ENCODE measurements around the gene GAGE12H.

GAGE12H gene

DNA sequence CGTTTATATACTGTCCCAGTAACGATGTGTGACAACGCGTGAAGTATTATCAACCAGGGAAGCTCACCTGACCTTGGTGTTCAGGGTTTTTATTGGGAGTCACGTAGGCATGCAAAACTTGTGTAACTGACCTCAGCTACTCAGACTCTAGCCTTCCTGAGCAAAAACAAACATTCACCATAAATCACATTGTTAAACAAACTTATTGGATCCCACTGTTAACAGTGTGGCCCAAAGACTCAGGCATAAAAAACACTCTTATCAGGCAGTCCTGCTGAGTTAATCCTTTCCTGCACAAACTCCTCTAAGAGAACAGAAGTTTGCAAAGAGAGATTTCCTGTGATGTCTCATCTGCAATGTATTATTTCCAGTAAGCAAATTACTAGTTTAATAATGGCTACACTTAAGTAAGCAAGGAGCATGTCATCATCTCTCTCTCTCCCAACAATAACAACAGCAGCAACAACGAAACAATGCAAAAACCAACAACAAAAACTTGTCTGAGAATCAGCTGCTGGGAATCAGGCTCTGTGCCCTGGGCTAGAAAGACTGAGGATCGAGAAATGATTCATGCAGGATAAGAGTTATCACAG is 31.1 kb downstream of the GAGE12H start:
- Histone ChIP-seq H3K9me3 (no peaks in the 10 kb centered on the region), H3K27me3 (no peaks in the 10 kb centered on the region), H3K4me3 (ENCODE audit: low read depth in 1 of 2, low read length in 1 of 2) (no peak overlapping the region), H3K36me3 (no peaks in the 10 kb centered on the region), H3K4me1 (ENCODE audit: control insufficient read depth in 1 of 2, insufficient read depth in 1 of 2, low read depth in 1 of 2, low read length in 1 of 2) (no peaks in the 10 kb centered on the region), H3K27ac (no peak overlapping the region)
- TF ChIP-seq, protein P1, sequence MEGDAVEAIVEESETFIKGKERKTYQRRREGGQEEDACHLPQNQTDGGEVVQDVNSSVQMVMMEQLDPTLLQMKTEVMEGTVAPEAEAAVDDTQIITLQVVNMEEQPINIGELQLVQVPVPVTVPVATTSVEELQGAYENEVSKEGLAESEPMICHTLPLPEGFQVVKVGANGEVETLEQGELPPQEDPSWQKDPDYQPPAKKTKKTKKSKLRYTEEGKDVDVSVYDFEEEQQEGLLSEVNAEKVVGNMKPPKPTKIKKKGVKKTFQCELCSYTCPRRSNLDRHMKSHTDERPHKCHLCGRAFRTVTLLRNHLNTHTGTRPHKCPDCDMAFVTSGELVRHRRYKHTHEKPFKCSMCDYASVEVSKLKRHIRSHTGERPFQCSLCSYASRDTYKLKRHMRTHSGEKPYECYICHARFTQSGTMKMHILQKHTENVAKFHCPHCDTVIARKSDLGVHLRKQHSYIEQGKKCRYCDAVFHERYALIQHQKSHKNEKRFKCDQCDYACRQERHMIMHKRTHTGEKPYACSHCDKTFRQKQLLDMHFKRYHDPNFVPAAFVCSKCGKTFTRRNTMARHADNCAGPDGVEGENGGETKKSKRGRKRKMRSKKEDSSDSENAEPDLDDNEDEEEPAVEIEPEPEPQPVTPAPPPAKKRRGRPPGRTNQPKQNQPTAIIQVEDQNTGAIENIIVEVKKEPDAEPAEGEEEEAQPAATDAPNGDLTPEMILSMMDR (IDR thresholded peaks at IDR 0.05): no peak

DNA sequence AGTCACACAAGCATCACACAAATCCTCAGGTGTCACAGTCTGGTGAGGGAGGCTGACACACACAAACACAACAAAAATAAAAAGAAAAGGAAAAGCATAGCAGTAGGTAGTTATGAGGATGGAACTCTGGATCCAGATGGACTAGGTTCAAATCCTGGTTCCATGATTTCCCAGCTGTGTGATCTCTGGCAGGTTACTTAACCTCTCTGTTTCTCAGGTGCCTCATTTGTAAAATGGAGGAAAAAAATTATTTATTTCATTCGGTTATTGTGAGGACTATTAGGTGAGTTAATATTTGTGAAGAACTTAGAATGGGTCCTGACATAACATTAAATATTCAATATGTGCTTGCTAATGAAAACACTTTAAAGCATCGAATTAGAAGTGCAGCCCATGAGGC is 38.8 kb downstream of the GAGE12H start:
- TF ChIP-seq, protein P1 (IDR thresholded peaks at IDR 0.05): no peak
- H3K4me3 ChIP-seq (ENCODE audit: low read depth in 1 of 2, low read length in 1 of 2): no peak overlapping the region
- no peak overlapping the region for H3K27ac ChIP-seq
- H3K36me3 ChIP-seq: no peaks in the 10 kb centered on the region
- H3K9me3 ChIP-seq: no peaks in the 10 kb centered on the region
- no peaks in the 10 kb centered on the region for H3K27me3 ChIP-seq
- H3K4me1 ChIP-seq (ENCODE audit: control insufficient read depth in 1 of 2, insufficient read depth in 1 of 2, low read depth in 1 of 2, low read length in 1 of 2): no peaks in the 10 kb centered on the region

DNA sequence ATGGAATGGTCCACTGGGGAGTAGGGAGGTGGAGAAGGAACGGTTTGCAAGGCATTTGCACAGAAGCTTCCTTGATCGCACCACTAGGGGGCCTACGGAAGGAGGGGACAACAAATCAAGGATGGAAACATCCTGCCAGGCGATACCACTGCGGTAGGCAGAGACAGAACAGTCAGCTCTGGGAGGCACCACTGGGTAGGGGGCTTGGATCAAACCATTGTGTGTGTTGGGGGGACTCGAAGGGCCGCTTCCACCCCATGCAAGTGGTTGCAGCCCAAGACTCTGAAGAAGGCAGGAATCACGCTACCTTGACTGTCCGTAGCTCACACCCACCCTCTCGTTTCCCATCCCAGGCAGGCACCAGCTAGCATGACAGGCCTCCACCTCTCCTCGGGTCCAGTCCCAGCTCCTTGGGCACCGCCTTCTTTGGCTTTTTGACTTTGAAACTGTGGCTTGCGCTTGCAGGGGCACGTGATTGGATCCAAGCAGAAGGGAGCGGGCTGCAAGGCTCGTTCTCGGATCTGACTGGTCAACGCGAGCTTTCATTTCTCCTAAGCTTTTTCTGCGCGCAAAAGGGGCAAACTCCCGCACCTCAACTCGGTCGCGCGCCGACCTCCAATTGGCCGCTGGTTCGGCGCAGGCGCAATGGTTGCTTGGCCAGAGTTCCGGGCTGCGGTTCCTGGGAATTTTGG is 47.5 kb downstream of the GAGE12H start:
- Histone ChIP-seq H3K4me1 (ENCODE audit: control insufficient read depth in 1 of 2, insufficient read depth in 1 of 2, low read depth in 1 of 2, low read length in 1 of 2) (no peaks in the 10 kb centered on the region), H3K27ac (no peak overlapping the region), H3K27me3 (no peaks in the 10 kb centered on the region), H3K9me3 (no peaks in the 10 kb centered on the region), H3K36me3 (no peaks in the 10 kb centered on the region), H3K4me3 (ENCODE audit: low read depth in 1 of 2, low read length in 1 of 2) (no peak overlapping the region)
- TF ChIP-seq, protein P1 (IDR thresholded peaks at IDR 0.05): no peak
